Body of pancreas (tissue), 4 donors: Measurements from ENCODE around the gene TTC1.

ENCODE experiments used
- CTCF ChIP-seq, 7 experiments: fragments of 450-650 bp in 4 of 7; fragments of 200-600 bp in 3 of 7; sonication (generic) in 3 of 7; IDR thresholded peaks; one replicate each; pipeline ENCODE4 v1.5.1; 2016 to 2019; ENCODE audit warnings: antibody characterized with exemption in 7 of 7
- POLR2A ChIP-seq, 3 donors: fragments of 450-650 bp; IDR thresholded peaks; one replicate each; pipeline ENCODE4 v1.6.1; 2016; ENCODE audit warnings: antibody characterized with exemption in 3 of 3, mild to moderate bottlenecking in 2 of 3

- TF ChIP-seq CTCF (IDR thresholded peaks at IDR 0.05) (no peak), POLR2A (IDR thresholded peaks at IDR 0.05) (no peak)
Observed at GRCh38 chr5:160054047-160054446, 45.1 kb downstream of the TTC1 start.
